HG03103 (cell line): ENCODE data around the gene PDSS2.

ENCODE experiments used
- ATAC-seq: cut with Tn5 transposase; IDR thresholded peaks from one replicate; pipeline ENCODE4 v1.9.1; 2021; ENCODE audit warnings: low read depth; ENCODE audit not compliant: unreplicated experiment

PDSS2 gene

DNA sequence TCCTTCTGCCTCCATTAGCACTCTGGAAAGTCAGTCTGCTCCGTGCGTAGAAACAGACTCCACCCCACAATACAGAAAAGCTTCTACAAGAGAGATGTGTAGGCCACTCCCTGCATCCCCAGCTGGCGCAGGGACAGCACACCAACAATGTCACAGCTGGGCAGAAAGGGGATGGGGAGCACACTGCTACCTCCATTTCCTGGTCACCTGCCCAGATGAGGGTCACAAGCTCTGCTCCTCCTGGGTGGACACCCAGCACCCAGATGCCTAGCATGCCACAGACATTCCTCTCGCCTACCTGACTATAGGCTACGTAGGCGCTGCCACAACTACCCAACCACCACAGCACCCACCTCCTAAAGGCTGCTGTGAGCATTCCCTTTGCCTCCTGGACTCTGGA, 356.3 kb downstream of the PDSS2 start:
- ATAC-seq: no peak
